Endothelial cell of umbilical vein (primary cell): Measurements from ENCODE around the gene C1QTNF2. TPM values are rescaled to one million over a fixed set of nuclear protein-coding genes. Genes with fewer than 3 reads are reported as not detected.

ENCODE experiments used
- BruUV-seq: library from RNA; stranded (reverse); fragments of 400-500 nt; replicated peaks from 2 replicates; lab custom pipeline; 2021; lab: Mats Ljungman, UMichigan
- CTCF ChIA-PET: fragments of 300-600, 350-600 bp; sonication (Branson Sonifier 250); formaldehyde crosslinking; loops from one replicate; lab custom pipeline; 2021; ENCODE audit warnings: antibody characterized with exemption, inconsistent platforms; lab: Charles Lee
- POLR2A ChIA-PET: fragments of 300-600, 350-600 bp; sonication (Branson Sonifier 250); formaldehyde crosslinking; loops from one replicate; lab custom pipeline; 2021; ENCODE audit warnings: antibody characterized with exemption, inconsistent platforms; lab: Charles Lee
- DNase-seq: peaks from one replicate; pipeline ENCODE4 v3.0.0-alpha.2; 2011; ENCODE audit warnings: low read depth, low spot score
- FAIRE-seq: peaks from 2 replicates; lab custom pipeline; 2011; peaks lifted over from hg19 to GRCh38; lab: Jason Lieb, UNC
- H2AFZ ChIP-seq: 2 replicates; pipeline ENCODE4 v1.6.0; 2012; ENCODE audit warnings: low read depth, low read length, control low read depth, inconsistent platforms
- H3K27ac ChIP-seq: 2 replicates; pipeline ENCODE4 v1.5.1; 2011; ENCODE audit warnings: low read depth, mild to moderate bottlenecking, control low read depth, low read length, moderate library complexity; ENCODE audit not compliant: insufficient read depth
- H3K27me3 ChIP-seq, 2 experiments: 2 replicates each; pipeline versions ENCODE4 v1.6.0 to v1.6.1; 2011; ENCODE audit warnings: low read length in 2 of 2, mixed read lengths in 1 of 2; ENCODE audit not compliant: control insufficient read depth in 2 of 2, insufficient read depth in 2 of 2
- H3K36me3 ChIP-seq, 2 experiments: 2 replicates in 1 of 2; 3 replicates in 1 of 2; pipeline ENCODE4 v1.5.1; 2011; ENCODE audit warnings: low read length in 2 of 2, mild to moderate bottlenecking in 1 of 2, moderate library complexity in 1 of 2; ENCODE audit not compliant: control insufficient read depth in 2 of 2, insufficient read depth in 2 of 2; ENCODE audit errors: extremely low read depth in 1 of 2
- H3K4me1 ChIP-seq: 3 replicates; pipeline ENCODE4 v1.5.1; 2011; ENCODE audit warnings: mild to moderate bottlenecking, low read length; ENCODE audit not compliant: control insufficient read depth, insufficient read depth; ENCODE audit errors: extremely low read depth
- H3K4me2 ChIP-seq: 2 replicates; pipeline ENCODE4 v1.6.1; 2011; ENCODE audit warnings: low read length, control low read depth, mixed read lengths; ENCODE audit not compliant: insufficient read depth
- H3K4me3 ChIP-seq, 3 experiments: fragments of 200-600 bp in 1 of 3; sonication (generic), shearing (Covaris generic) in 1 of 3; replicated peaks in 1 of 3; 2 replicates each; pipeline ENCODE4 v1.5.1; 2011 to 2016; ENCODE audit warnings: control low read depth in 3 of 3, low read length in 3 of 3, mild to moderate bottlenecking in 2 of 3, inconsistent platforms in 1 of 3, low read depth in 1 of 3, moderate library complexity in 1 of 3; ENCODE audit not compliant: insufficient read depth in 1 of 3
- H3K79me2 ChIP-seq: 2 replicates; pipeline ENCODE4 v1.6.0; 2012; ENCODE audit warnings: low read length, inconsistent platforms; ENCODE audit not compliant: control insufficient read depth, insufficient read depth
- H3K9ac ChIP-seq: replicated peaks from 2 replicates; pipeline ENCODE3; 2011; ENCODE audit warnings: low read length, control low read depth; ENCODE audit not compliant: insufficient read depth; ENCODE audit errors: extremely low read depth
- H3K9me1 ChIP-seq: replicated peaks from 3 replicates; pipeline ENCODE4 v1.6.0; 2011; ENCODE audit warnings: mild to moderate bottlenecking, low read length; ENCODE audit not compliant: control insufficient read depth, insufficient read depth; ENCODE audit errors: extremely low read depth
- H3K9me3 ChIP-seq: replicated peaks from 2 replicates; pipeline ENCODE4 v1.5.1; 2012; ENCODE audit warnings: low read length, inconsistent platforms; ENCODE audit not compliant: control insufficient read depth, insufficient read depth
- H4K20me1 ChIP-seq: replicated peaks from 2 replicates; pipeline ENCODE3; 2011; ENCODE audit warnings: mild to moderate bottlenecking, low read length; ENCODE audit not compliant: control insufficient read depth, insufficient read depth; ENCODE audit errors: extremely low read depth
- EZH2 ChIP-seq: IDR thresholded peaks from 2 replicates; pipeline ENCODE4 v1.6.1; 2012; ENCODE audit warnings: borderline replicate concordance, low read depth, mild to moderate bottlenecking, moderate library complexity, low read length, inconsistent platforms; ENCODE audit not compliant: severe bottlenecking
- GATA2 ChIP-seq: IDR thresholded peaks from 2 replicates; pipeline ENCODE4 v1.7.0; 2011; ENCODE audit warnings: low read depth, mild to moderate bottlenecking, moderate library complexity, mixed read lengths, low read length; ENCODE audit not compliant: insufficient read length, insufficient read depth
- POLR2A ChIP-seq: IDR thresholded peaks from 2 replicates; pipeline ENCODE4 v1.6.1; 2012; ENCODE audit warnings: low read depth, mild to moderate bottlenecking, control low read depth, low read length
- POLR2AphosphoS5 ChIP-seq: IDR thresholded peaks from 2 replicates; pipeline ENCODE4 v1.6.1; 2012; ENCODE audit warnings: low read depth, mild to moderate bottlenecking, control low read depth, low read length, moderate library complexity; ENCODE audit not compliant: insufficient read depth
- dilution Hi-C: fragments of 300-500 bp; cut with MboI; formaldehyde crosslinking; loops from one replicate; pipeline ENCODE4 v1.15.0; 2019; ENCODE audit warnings: low sequenced_read_pairs; ENCODE audit not compliant: extremely low pct_ligation_motif_present
- intact Hi-C: fragments of 100-400 bp; cut with micrococcal nuclease; formaldehyde crosslinking; loops from one replicate; pipeline ENCODE4 v1.10.0; 2022
- polyA plus RNA-seq, 4 experiments: library from polyadenylated mRNA; depleted of rRNA in 3 of 4; stranded (reverse) in 3 of 4; unstranded in 1 of 4; fragments of >200 nt; gene quantifications; 2 replicates each; pipeline versions ENCODE4 v1.2.1 to v1.2.3, GENCODE V29; 2011 to 2012; ENCODE audit warnings: missing spikeins in 1 of 4
- total RNA-seq: library from RNA; stranded (reverse); gene quantifications from 2 replicates; pipeline ENCODE4 v1.2.3, GENCODE V29; 2021

The C1QTNF2 gene
- total and polyA plus RNA-seq, 2 donors (not counting 3 experiments of a cell fraction or from before 2014, with no cell fraction given): 0.52 to 0.53 TPM

DNA sequence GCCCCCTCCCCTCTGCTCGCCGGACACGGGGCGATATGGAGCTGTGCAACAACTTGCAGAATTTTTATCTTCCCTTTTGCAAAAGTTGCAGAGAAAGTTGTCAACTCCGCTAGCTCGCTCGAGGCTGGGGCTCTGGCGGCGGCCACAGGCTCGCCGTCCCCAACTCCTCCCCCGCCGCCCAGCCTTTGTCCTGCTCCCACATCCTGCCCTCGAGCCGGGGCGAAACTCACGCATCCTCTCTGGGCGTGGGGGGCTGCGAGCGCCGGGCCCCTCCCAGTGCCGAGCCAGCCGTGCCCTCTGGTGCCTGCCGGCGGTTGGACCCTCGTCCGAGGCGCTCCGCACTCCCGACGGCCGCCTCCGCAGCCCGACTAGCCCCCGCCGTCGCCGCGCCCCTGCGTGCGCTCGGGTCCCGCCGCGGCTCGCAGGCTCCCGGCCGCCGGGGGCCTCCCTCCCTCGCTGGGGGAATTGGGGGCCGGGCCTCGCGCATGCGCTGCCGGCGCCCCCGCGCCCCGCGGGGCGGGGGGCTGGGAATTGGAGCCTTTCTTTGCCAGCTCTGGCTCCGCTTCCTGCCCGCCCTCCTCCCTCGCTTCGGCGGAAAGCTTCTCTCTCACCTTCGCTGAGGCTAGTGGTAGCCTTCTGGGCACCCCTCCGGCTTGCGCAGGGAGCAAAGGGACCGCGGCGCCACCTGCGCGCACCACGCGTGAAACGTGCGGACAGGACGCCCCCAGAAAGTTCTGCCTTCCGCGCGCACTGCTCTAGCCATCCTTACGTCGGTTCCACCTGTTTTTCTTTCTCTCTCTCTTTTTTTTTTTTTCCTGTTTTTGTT is 58.1 kb downstream of the C1QTNF2 start, which contains the start of gene CCNJL:
TSS of gene CCNJL (minus strand) at position 431 of the 826 bp plus-strand sequence. CDS start 641 bp downstream, outside the sequence.
- dilution Hi-C loops (no loop called here), intact Hi-C loops (loop anchor here (1.0 kb wide), 1 partner anchor 33 kb away; no protein-coding TSS in a partner anchor)
- H3K9me3 ChIP-seq: no peaks in the 10 kb centered on the region
- peak within 1 kb of the TSS; percentile 65 for H3K9ac ChIP-seq
- H3K27me3 ChIP-seq: no peaks in the 10 kb centered on the region
- peak within 1 kb of the TSS; percentile 72 for H3K4me2 ChIP-seq
- no TSS peak for BruUV-seq
- peak; percentile 85 for TF ChIP-seq POLR2A
- TF ChIP-seq EZH2: no peak
- peak; percentile 76 for TF ChIP-seq POLR2AphosphoS5
- H3K4me1 ChIP-seq: peaks cover 28% of the 10 kb centered on the region
- peak within 1 kb of the TSS; percentile 29 for H3K27ac ChIP-seq
- peaks cover 5% of the 10 kb centered on the region for H3K79me2 ChIP-seq
- CTCF ChIA-PET: interaction anchor here (0.7 to 2.6 kb wide), 7 partner anchors 25 to 291 kb away, joined by 3 to 13 read pairs (median 3); no protein-coding TSS in a partner anchor
- peak within 1 kb of the TSS; percentile 23 to 80 (median 76) for H3K4me3 ChIP-seq
- H3K36me3 ChIP-seq: peaks cover 3 to 9% of the 10 kb centered on the region in 2 experiments
- no peaks in the 10 kb centered on the region for H4K20me1 ChIP-seq
- H2AFZ ChIP-seq: peak within 1 kb of the TSS; percentile 85
- DNase-seq: peak; percentile 78
- H3K9me1 ChIP-seq: no peaks in the 10 kb centered on the region
- FAIRE-seq: peak; percentile 74
- POLR2A ChIA-PET: interaction anchor here (0.7 kb wide), 1 partner anchor 41 kb away, joined by 4 read pairs; no protein-coding TSS in a partner anchor

DNA sequence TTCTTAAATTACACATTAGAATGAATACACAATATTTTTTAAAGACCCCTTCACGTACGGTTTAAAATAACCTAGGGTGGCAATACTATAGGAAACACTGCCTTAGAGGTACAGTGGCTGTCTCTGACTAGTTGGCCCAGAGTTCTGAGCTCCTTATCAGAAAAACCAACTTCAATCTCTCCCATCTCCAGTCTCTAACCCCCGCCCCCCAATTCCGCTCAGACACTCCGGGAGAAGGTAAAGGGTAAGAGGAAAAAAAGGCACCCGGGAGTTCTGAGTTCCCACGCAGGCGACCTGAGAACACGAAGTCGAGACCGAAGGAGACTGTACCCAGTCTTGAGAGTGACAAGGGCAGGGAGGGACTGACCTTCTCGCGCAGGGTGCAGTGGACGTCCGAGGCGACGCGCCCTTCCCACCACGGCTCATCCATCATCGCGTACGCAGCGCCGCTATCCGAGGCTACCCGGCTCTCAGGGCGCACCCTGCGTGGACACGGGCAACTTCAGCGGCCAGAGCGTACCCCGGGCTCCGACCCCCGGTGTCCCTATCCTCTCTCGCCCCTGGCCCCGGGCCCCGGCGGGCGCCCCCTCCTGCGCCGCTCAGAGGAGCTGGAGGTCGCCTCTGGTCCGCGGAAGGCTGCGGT is 58.8 kb downstream of the C1QTNF2 start:
- Histone ChIP-seq H3K9ac (peak overlapping the region; percentile 65), H3K36me3 (peaks cover 3 to 16% of the 10 kb centered on the region in 2 experiments), H3K27ac (no peak overlapping the region)

More for the DNA sequence above, 58.8 kb downstream of the C1QTNF2 start:
- FAIRE-seq (peak; percentile 37), DNase-seq (peak; percentile 36)
- Histone ChIP-seq H3K79me2 (peaks cover 5% of the 10 kb centered on the region), H3K4me3 (peak overlapping the region; percentile 23 to 80 (median 76)), H3K9me1 (no peaks in the 10 kb centered on the region), H3K27me3 (no peaks in the 10 kb centered on the region), H3K9me3 (no peaks in the 10 kb centered on the region), H3K4me2 (peak overlapping the region; percentile 72), H2AFZ (peak overlapping the region; percentile 85), H4K20me1 (no peaks in the 10 kb centered on the region), H3K4me1 (peaks cover 26% of the 10 kb centered on the region)
- TF ChIP-seq GATA2: peak; percentile 18
- no peak for TF ChIP-seq POLR2A
- ChIA-PET CTCF (interaction anchor here (0.7 to 2.6 kb wide), 6 partner anchors 25 to 290 kb away, joined by 3 to 13 read pairs (median 3); no protein-coding TSS in a partner anchor), POLR2A (no interaction called here)
- BruUV-seq: no TSS peak
- dilution Hi-C loops: no loop called here
- intact Hi-C loops: loop anchor here (1.0 kb wide), 2 partner anchors 34 to 40 kb away; no protein-coding TSS in a partner anchor
